ENCODE measurements around the gene DACT2.

The DACT2 gene

DNA sequence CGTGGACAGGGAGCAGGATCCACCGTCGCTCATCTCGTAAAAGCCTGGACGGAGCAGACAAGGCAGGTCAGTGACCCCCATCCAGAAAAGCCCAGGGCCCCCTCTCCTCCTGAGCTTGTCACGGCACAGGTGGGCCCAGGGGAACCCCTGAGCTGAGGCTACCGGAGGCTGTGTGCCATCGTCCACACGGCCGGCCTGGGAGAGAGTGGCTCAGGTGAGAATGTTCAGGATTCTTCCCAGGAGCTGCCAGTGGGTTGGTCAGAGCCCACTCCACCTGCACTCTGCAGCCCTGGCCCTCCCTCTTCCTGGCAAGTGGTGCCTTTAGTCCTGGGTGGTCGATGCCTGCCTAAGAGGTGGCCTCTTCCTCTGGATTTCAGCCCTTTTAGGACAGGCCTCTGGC, 9.2 kb downstream of the DACT2 start:
- H3K9ac ChIP-seq: 0 out of 22 replicates have a peak overlapping the region, but pooled peaks of 2 of the 11 experiments have one; percentile 10 to 27
- no peaks in the 10 kb centered on the region for H3K27me3 ChIP-seq
- peaks cover 0 to 28% (median 13%) of the 10 kb centered on the region in 10 experiments; a peak in 14 of 20 replicates for H3K4me1 ChIP-seq
- no peaks in the 10 kb centered on the region for H4K20me1 ChIP-seq
- H3K4me2 ChIP-seq: peak overlapping the region in 5 of 11 experiments; percentile 41 to 71 (median 59); a peak in 11 of 22 replicates
- no peak for TF ChIP-seq Cebpa-rat (IDR thresholded peaks at IDR 0.05)
- no peak overlapping the region for H3K4me3 ChIP-seq
- H3K27ac ChIP-seq: no peak overlapping the region
- H3K9me3 ChIP-seq (replicated peaks in 1 of 11): peaks cover 0 to 7% (median 0%) of the 10 kb centered on the region in 11 experiments; a peak in 4 of 22 replicates
- H3K36me3 ChIP-seq: no peaks in the 10 kb centered on the region

DNA sequence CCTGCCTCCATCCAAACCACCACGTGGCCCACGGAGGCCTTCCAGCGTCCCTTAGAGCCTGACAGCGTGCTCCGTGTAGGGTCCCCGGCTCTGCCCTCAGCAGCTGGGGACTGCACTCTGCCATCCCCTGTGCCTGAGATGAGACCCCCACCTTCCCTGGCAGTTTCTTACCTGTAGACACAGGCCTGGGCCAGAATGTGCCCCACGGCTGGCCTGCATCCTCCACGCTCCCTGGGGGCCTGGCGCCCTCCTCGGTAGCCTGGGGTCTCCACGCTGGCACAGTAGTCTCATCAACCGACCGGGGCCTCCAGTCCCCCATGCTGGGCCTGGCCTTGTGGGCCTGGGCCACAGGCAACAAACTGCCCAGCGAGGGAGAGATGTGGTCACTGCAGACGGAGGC, 9.6 kb downstream of the DACT2 start:
- Histone ChIP-seq H3K27me3 (no peaks in the 10 kb centered on the region), H3K9me3 (replicated peaks in 1 of 11) (peaks cover 0 to 7% (median 0%) of the 10 kb centered on the region in 11 experiments; a peak in 4 of 22 replicates), H3K4me1 (peaks cover 0 to 28% (median 13%) of the 10 kb centered on the region in 10 experiments; a peak in 14 of 20 replicates), H4K20me1 (no peaks in the 10 kb centered on the region; a peak in 1 of 22 replicates), H3K27ac (no peak overlapping the region; a peak in 1 of 22 replicates), H3K4me2 (peak overlapping the region in 7 of 11 experiments; percentile 41 to 71 (median 51); a peak in 14 of 22 replicates), H3K4me3 (no peak overlapping the region), H3K36me3 (no peaks in the 10 kb centered on the region), H3K9ac (peak overlapping the region in 2 of 11 experiments; percentile 10 to 27; a peak in 1 of 22 replicates)
- no peak for TF ChIP-seq Cebpa-rat (IDR thresholded peaks at IDR 0.05)

- Histone ChIP-seq H3K27ac (no peak overlapping the region), H3K4me2 (peak overlapping the region in 7 of 11 experiments; percentile 41 to 71 (median 51); a peak in 14 of 22 replicates), H4K20me1 (no peaks in the 10 kb centered on the region; a peak in 1 of 22 replicates), H3K9ac (no peak overlapping the region), H3K36me3 (no peaks in the 10 kb centered on the region), H3K9me3 (replicated peaks in 1 of 11) (peaks cover 0 to 7% (median 0%) of the 10 kb centered on the region in 11 experiments; a peak in 4 of 22 replicates), H3K27me3 (no peaks in the 10 kb centered on the region), H3K4me1 (peaks cover 0 to 28% (median 13%) of the 10 kb centered on the region in 10 experiments; a peak in 14 of 20 replicates), H3K4me3 (no peak overlapping the region)
- no peak for TF ChIP-seq Cebpa-rat (IDR thresholded peaks at IDR 0.05)
These were observed 10.4 kb downstream of the DACT2 start for GRCh38 chr6:168309183-168309582.

DNA sequence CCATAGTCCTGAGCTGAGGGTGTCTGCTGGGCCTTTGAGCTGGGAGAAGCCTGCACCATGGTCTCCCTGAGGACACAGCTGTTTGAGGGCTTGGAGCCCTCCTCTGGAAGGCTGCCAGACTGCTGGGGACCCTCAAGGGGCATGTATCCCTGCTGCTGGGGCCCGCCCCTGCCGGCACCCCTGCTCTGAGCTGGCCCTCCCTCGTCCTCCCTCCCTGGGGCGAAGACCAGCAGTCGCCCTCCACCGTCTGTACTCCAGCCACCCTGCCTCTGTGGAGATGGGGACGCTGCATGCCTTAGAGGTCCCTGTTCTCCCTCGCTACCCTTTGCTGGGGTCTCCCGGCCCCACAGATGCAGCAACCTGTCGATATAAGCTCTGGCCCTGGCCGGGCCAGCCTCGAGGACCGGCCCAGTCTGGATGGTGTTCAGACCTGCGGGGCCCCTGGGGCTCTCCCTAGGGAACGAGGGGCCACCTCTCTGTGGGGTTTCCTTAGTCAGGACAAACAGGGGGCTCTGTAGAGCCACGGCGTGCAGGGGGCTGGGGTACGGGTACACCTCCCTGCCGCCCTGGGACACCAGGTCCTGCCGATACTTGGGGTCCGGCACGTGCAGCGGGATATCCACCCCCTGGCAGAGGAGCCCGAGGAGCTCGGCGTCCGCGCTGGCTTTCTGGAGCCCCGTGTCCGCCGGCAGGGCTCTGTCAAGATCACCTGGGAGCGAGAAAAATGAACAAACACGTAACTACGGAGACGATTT, 11.0 kb downstream of the DACT2 start:
- Histone ChIP-seq H4K20me1 (no peaks in the 10 kb centered on the region; a peak in 1 of 22 replicates), H3K27me3 (no peaks in the 10 kb centered on the region), H3K4me3 (no peak overlapping the region), H3K4me1 (peaks cover 0 to 28% (median 13%) of the 10 kb centered on the region in 10 experiments; a peak in 14 of 20 replicates), H3K9ac (no peak overlapping the region), H3K9me3 (replicated peaks in 1 of 11) (peaks cover 0 to 7% (median 0%) of the 10 kb centered on the region in 11 experiments; a peak in 4 of 22 replicates), H3K4me2 (peak overlapping the region in 4 of 11 experiments; percentile 41 to 71 (median 56); a peak in 7 of 22 replicates), H3K36me3 (no peaks in the 10 kb centered on the region), H3K27ac (no peak overlapping the region)
- no peak for TF ChIP-seq Cebpa-rat (IDR thresholded peaks at IDR 0.05)

DNA sequence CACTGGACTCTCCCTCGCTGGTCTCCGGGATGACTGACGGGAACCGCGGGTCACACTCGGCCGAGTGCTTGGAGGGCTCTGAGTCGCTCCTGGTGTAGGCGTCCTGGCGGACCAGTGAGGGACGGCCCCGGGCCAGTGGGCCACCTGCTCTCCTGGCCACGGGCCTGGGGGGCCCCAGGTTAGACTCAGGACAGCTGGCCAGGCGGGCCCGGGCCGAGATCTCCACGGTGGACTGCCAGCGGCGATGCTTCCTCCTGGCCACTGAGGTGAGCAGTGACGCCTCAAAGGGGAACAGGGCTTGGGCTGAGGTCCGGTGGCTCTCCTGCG, 11.9 kb downstream of the DACT2 start:
- Histone ChIP-seq H3K36me3 (no peaks in the 10 kb centered on the region), H3K4me3 (no peak overlapping the region), H3K4me1 (peaks cover 0 to 34% (median 13%) of the 10 kb centered on the region in 10 experiments; a peak in 15 of 20 replicates), H3K4me2 (no peak overlapping the region), H3K27ac (no peak overlapping the region), H3K27me3 (no peaks in the 10 kb centered on the region), H4K20me1 (no peaks in the 10 kb centered on the region; a peak in 1 of 22 replicates), H3K9me3 (replicated peaks in 1 of 11) (peaks cover 0 to 7% (median 0%) of the 10 kb centered on the region in 11 experiments; a peak in 4 of 22 replicates), H3K9ac (no peak overlapping the region)
- no peak for TF ChIP-seq Cebpa-rat (IDR thresholded peaks at IDR 0.05)

DNA sequence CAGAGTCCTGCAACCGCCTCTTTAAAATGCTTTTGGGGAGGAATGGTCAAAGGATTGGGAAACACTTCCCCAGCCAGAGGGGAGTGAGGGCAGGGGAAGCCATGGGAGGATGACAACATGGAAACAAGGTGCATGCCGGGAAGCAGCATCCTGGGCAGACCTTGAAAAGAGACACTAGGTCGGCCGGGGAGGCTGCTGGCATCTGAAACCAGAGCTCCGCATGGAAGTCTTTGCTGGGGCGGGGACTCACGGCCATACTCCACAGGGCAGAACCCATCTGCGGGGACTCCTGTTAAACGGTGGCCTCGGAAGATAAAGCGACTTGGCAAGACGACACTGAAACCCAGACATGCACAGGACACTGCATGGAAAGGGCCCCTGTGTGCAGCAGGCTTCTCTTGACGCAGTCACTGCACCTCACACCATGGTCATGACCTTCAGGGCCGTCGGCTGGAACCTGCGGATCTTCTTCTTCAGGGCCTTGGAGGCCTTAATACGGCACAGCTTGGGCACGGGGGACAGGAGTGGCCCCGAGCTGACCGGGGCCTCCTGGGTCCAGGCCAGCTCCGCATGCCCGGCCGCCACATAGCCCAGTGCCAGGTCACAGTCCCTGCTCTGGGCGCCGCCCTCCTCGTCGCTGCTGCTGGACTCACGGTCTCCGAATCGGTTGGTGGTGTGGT, 12.4 kb downstream of the DACT2 start:
- no peaks in the 10 kb centered on the region; a peak in 2 of 22 replicates for H4K20me1 ChIP-seq
- TF ChIP-seq Cebpa-rat (IDR thresholded peaks at IDR 0.05): no peak

GRCh38 chr6:168305863-168306262, 13.7 kb downstream of the DACT2 start:
- Histone ChIP-seq H3K9ac (no peak overlapping the region), H3K4me3 (no peak overlapping the region), H3K27me3 (no peaks in the 10 kb centered on the region), H3K4me2 (no peak overlapping the region), H3K36me3 (no peaks in the 10 kb centered on the region), H3K9me3 (replicated peaks in 1 of 11) (peaks cover 0 to 7% (median 0%) of the 10 kb centered on the region in 11 experiments; a peak in 4 of 22 replicates), H3K4me1 (peaks cover 0 to 36% (median 13%) of the 10 kb centered on the region in 10 experiments; a peak in 15 of 20 replicates), H3K27ac (no peak overlapping the region), H4K20me1 (no peaks in the 10 kb centered on the region; a peak in 2 of 22 replicates)
- TF ChIP-seq Cebpa-rat (IDR thresholded peaks at IDR 0.05): no peak

More for the DNA sequence above, 12.4 kb downstream of the DACT2 start:
- H3K4me1 ChIP-seq: peaks cover 0 to 38% (median 13%) of the 10 kb centered on the region in 10 experiments; a peak in 15 of 20 replicates
- H3K9ac ChIP-seq: no peak overlapping the region
- no peak overlapping the region for H3K27ac ChIP-seq
- peaks cover 0 to 7% (median 0%) of the 10 kb centered on the region in 11 experiments; a peak in 4 of 22 replicates for H3K9me3 ChIP-seq (replicated peaks in 1 of 11)
- H3K4me2 ChIP-seq: no peak overlapping the region
- no peaks in the 10 kb centered on the region for H3K27me3 ChIP-seq
- H3K36me3 ChIP-seq: no peaks in the 10 kb centered on the region
- H3K4me3 ChIP-seq: no peak overlapping the region

DNA sequence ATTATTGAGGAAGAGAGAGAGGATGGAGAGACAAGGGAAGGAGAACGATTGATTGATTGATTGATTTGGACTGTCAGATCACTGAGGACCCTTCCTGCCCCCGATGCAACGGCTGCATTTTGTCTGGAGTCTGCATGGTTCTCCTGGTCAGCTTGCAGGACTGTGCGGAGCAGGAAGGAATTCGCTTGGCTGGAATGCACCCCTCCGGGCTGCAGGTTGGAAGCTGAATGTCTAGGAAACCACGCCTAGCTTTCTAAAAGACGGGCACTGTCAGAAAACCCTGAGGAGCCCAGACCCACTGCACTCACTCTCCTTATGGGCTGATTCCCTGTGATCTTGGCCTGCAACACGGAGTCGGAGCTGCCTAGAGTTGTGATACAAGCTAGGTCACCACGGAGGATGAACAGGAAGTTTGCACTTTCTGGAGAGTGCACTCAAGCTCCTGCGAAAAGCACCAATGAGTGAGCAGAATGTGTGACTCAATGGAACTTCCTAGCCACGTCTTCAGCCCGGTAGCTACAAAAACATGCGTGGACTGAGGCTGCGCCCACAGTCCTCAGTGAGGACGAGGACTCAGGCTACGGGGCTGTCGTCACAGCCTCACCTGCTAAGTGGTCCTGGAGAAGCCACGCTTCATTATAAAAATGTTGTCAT, 14.4 kb downstream of the DACT2 start:
- Histone ChIP-seq H3K4me2 (no peak overlapping the region), H3K9ac (no peak overlapping the region), H3K27me3 (no peaks in the 10 kb centered on the region), H3K9me3 (replicated peaks in 1 of 11) (peaks cover 0 to 7% (median 0%) of the 10 kb centered on the region in 11 experiments; a peak in 4 of 22 replicates), H3K4me3 (no peak overlapping the region), H3K27ac (no peak overlapping the region), H4K20me1 (no peaks in the 10 kb centered on the region; a peak in 2 of 22 replicates), H3K4me1 (peaks cover 2 to 30% (median 13%) of the 10 kb centered on the region in 10 experiments; a peak in 17 of 20 replicates), H3K36me3 (no peaks in the 10 kb centered on the region)
- TF ChIP-seq Cebpa-rat (IDR thresholded peaks at IDR 0.05): no peak
